GM21529 (cell line): ENCODE measurements around the gene UBAP1.
"Not testable (repeated sequence)": the region's sequence is repeated elsewhere in the genome, so short reads cannot be mapped to it uniquely, and the experiment has no call there.

ENCODE experiments used
- ATAC-seq: cut with Tn5 transposase; IDR thresholded peaks from one replicate; pipeline ENCODE4 v1.9.1; 2021; ENCODE audit not compliant: unreplicated experiment

The UBAP1 gene

DNA sequence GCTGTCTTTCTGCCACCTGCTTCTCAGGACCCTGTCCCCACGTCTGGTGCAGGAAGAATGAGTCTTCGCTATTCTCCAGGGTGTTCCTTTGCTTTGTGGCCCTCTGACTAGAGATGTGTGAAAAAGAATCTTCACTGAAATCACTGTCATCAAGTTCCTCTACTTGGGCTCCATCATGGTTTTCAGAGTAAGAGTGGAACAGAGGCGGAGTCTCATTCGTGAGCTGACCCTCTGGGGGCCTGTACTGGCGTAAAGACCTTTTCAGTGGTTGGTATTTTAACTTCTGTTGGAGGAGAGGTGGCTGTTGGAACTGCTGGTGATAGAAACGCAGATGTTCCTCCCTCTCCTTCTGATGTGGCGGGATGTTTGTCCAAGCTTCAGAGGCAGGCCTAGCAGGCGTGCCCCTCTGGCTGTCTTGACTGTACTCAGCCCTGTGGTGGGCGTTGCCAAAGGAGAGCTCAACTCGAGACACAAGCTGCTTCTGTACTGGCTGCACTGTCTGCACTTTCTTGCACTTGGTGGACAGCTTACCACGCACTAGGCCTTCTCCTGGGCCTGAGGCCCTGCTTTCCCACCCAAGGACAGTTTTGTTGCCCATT lies 78.2 kb downstream of the UBAP1 start:
- no peak for ATAC-seq

DNA sequence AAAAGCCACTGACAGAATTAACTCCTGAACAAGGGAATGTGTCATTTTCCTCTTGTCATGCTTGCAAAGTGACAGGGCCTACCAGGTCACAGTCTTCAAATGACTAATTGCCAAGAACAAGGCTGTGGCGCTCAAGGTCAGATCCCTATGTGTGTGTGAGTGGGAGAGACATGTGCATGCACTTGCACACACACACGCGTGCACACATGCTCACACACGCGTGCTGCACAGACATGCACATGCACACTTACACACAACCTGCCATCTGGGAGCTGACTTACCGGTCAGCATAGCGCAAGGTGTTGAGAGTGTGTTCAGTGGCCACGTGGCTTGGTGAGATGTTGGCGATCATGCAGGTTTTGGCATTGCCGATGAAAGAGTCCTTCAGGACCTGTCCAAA lies 80.5 kb downstream of the UBAP1 start:
- no peak for ATAC-seq

DNA sequence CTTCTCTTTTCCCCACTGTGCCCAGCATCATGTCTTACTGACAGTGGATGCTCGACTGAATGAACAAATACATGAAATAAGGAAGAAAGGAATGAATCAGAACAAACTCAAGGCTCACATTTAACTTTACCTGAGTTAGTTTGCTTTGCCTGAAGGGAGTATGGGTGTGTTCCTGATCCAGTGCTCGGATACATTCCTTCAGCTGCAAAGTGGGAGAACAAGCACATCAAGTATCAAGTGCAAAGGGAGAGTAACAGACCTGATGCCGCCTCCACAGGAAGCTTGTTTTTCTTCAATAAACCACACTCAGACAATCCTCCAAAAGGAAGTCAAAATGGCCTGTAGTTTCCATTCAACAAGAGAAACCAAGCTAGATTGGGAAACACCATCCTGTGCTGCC lies 84.1 kb downstream of the UBAP1 start:
- no peak for ATAC-seq

DNA sequence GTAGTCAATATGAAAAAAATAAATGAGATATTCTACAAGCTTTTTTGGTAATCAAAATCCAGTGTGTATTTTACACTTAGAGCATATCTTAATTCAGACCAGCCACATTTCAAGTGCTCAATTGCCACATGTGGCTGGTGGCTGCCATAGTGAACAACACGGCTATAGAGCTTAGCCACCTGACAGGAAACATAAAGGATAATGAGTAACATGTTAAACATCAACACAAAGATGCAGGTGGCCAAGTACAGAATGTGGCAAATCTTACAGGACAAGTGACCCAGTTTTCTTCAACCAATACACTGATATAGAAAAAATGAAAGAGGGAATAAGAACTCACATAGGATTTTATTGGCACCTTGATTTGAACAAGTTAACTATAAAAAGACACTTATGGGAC lies 88.8 kb downstream of the UBAP1 start:
- ATAC-seq: no peak

DNA sequence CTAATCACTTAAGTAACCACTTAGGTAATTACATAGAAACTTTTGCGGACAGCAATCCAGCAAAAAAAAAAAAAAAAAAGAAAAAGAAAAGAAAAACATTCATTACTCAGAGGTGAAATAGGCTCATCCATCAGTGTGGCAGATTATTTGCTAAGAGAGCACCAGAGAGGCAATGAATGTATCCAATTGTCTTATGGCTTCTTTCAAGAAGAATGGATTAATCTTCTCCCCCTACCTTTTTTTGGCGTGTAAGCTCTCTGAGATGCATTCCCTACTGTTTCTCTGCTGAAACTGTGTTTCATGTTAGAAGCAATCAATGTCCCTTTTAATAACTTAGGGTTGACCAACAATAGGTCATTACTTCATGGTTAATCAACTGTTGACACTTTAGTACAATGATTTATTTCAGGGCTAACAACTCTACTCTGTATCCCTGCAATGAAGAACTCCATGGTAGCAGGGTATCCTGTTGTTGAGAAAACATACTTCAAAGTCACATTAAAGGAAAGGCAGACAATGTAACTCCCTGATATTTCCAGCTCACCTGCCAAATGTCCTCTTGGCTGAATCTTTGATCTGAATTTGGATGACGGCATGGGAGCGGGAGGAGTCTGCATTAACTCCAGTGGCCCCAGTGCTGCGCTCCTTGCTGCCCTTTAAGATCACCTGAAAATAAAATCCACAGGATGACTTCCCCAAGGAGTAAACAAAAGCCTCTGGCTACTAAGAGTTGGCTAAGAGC lies 92.6 kb downstream of the UBAP1 start:
- no peak for ATAC-seq

DNA sequence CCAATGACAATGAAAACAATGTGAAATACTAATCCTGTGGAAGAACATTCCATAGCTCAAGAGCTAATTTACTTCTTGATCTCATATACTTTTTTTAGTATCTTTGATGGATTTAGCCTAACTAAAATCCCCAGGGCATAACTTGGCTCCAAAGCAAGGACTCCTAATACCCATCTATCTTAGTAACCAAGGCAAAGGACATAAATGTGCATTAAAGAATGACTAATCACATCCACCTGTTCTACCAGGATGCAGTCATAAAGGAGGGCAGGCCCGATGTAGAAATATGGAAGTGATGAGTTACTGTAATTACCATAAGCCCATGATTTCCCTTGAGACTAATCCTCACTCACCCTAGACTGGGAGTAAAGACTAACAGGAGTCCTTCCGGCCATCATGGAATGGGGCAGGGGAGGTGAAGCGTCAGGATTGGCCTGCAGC lies 93.3 kb downstream of the UBAP1 start:
- no peak for ATAC-seq

DNA sequence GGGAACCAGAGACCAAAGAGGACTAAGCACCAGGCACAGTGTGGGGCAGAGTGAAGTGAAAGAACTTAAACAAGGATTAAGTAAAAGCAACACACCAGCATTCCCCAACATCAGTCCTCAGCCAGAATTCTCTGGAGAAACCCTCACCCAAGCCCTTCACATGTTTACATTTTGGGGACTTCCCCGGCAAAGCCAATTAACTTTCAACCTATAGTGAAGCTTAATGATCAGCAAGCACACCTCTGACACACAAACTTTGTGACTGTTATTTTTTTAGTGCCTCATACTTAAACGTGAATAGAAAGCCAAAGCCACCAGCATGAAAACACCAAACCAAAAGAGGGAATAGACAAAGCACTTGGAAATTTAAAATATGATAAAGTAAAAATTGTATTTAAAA lies 94.7 kb downstream of the UBAP1 start:
- ATAC-seq: not testable (repeated sequence)

DNA sequence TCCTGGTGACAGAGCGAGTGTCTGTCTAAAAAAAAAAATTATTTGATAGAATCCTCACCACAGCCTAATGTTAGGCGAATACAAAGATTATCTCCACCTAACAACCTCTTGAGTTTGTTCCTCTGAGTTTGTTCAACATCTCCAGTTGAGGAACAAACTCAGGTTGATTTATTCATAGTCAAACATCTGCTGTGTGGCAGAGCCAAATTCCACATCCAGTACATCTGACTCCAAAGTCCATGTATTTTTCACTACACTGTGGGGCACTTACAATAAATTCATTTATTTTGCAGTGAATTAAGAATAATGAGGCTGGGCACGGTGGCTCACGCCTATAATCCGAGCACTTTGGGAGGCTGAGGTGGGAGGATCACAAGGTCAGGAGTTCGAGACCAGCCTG lies 97.0 kb downstream of the UBAP1 start:
- ATAC-seq: no peak

DNA sequence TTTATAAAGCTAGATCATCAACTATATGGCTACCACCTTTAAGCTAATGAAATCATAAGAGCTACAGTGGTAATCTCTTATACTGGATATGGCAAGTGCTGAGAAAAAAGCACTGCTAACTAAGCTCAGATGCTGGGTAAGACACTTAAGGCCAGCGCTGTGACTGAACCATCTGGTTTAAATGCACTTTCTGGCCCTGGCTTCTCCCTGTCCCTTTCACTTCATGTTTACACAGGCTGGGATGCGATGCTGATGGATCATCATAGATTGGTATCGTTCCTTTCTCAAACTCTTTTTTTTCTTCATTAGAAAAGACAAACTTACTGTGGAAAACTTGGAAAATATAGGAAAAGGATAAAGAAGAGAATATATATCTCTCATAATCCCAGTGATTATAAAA lies 97.9 kb downstream of the UBAP1 start:
- no peak for ATAC-seq

DNA sequence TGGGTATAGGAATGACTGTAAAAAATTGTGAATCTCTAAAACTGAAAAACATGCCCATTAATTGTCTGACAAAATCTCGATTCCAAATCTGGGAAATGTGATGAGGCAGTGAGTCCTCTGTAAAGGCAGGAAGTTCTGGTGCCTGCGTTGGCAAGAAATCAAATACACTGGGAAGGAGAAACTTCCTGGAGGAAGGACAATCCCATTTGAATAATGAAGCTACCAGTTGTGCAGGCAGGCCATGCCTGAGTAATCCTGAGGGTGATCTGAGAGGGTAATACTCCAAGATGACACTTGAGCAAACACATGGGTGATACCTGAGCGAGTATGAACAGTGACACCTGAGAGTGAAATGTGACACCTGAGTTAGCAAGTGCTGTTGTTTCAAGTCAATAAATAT lies 100.6 kb downstream of the UBAP1 start:
- no peak for ATAC-seq

DNA sequence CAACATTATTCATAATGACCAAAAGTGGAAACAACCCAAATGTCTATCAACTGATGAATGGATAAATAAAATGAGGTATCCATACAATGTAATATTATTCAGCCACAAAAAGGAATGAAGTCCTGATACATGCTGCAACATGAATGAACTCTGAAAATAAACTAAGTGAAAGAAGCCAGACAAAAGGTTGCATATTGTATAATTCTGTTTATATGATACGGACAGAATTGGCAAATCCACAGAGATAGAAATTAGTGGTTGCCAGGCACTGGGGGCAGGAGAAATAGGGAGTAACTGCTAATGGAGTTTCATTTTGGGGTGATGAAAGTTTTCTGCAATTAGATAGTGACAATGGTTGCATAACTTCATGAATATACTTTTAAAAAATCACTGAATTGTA lies 103.3 kb downstream of the UBAP1 start:
- no peak for ATAC-seq

DNA sequence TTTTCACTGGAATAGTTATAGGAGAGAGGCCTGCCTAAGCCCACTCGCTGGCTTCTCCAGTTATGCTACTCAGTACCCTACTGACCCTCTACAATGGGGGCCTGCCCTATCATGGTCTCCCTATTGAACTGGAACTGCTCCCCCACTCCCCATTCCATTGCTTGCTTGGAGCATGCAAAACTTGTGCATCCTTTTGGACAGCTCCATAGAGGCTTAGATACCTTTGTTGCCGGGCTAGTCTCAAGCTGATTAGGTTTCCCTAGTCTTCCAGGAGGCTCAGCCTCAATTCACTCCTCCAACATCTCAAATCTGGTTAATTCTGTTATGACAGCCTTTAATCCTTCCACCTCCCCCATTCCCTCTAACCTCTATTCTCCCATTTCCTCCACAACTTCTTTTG lies 110.3 kb downstream of the UBAP1 start:
- no peak for ATAC-seq

DNA sequence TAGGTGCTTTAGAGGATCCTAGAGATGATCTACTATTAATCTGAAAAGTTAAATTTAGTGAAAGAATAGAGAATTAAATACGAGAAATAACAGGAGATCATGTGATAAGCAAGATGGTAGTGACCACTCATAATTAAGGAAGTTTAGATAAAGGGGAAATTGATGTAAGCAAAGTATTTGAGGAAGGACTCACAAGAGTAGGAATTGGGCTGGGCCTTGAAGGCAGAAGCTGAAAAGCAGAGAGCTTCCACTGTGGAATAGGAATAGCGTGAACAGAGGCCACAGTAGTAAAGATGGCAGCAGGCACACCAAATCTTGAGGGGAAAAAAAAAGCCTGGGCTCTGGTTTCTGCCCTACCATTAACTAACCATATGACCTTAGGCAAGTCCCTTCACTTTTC lies 112.2 kb downstream of the UBAP1 start:
- no peak for ATAC-seq

DNA sequence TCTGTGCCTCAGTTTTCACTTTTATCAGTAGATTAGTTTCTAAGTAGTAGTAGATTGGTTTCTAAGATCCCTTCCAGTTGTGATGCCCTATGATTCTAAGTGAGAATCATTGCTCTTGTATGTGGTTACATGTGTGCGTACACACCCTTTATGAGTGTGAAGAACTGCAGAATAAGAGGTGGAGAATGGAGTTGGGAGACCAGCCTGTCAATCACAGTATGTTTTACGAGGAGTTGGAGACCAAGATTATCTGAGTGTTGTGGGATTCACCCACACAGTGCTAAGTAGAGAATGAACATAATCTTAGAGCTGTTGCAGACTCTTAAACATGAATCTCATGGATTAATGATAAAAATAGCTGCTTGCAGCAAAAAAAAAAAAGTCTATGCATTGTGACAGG lies 112.6 kb downstream of the UBAP1 start:
- ATAC-seq: no peak

DNA sequence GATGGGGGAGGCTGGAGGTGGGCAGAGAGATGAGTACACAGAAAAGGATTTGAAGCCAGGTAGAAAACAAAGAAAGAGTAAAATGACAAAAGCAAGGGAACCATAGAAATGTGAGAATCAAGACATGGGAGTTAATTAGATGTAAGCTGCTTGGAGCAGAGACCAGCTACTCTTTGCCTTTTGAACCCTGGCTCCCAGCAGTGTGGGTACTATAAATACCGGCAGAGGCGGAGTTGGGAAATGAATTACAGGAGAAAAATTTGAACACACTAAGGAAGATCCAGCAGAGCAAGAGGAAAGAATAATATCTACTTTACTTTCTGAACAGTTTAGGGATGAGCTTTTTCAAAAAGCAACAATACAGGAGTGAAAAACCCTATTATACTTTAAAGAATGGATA lies 113.7 kb downstream of the UBAP1 start:
- ATAC-seq: no peak

DNA sequence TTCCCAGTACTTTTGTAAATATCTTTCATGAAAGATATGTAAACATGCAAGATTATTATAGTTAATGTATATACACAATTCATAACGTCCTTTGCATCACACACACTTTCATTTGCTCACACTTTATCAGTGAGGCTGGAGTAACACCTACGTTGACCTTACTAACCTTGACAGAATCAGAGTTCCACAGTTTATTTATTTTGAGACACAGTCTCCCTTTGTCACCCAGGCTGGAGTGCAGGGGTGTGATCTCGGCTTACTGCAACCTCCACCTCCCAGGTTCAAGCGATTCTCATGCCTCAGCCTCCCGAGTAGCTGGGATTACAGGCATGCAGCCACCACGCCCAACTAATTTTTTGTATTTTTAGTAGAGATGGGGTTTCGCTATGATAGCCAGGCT lies 122.2 kb downstream of the UBAP1 start:
- ATAC-seq: not testable (repeated sequence)
